Small intestine (tissue), 7 donors: ENCODE results near the gene FHIT. TPM values are rescaled to one million over a fixed set of nuclear protein-coding genes. Genes with fewer than 3 reads are reported as not detected.

Source experiments
- DNase-seq, 2 donors: peaks; one replicate each; pipeline versions ENCODE4 v3.0.0 to v3.0.0-alpha.2; 2013
- FAIRE-seq: peaks from 2 replicates; lab custom pipeline; 2012; peaks lifted over from hg19 to GRCh38; lab: Jason Lieb, UNC
- H3K27ac ChIP-seq, 3 donors: one replicate each; pipeline ENCODE4 v1.5.1; 2013; ENCODE audit warnings: low read length in 2 of 3, mild to moderate bottlenecking in 2 of 3, control low read depth in 1 of 3, inconsistent platforms in 1 of 3, low read depth in 1 of 3, moderate library complexity in 1 of 3
- H3K27me3 ChIP-seq, 3 donors: one replicate each; pipeline ENCODE4 v1.6.1; 2013; ENCODE audit warnings: low read length in 3 of 3, inconsistent platforms in 1 of 3; ENCODE audit not compliant: control insufficient read depth in 3 of 3, insufficient read depth in 3 of 3
- H3K36me3 ChIP-seq, 3 donors: one replicate each; pipeline ENCODE4 v1.6.1; 2013; ENCODE audit warnings: low read length in 3 of 3, inconsistent platforms in 1 of 3, low read depth in 1 of 3, mild to moderate bottlenecking in 1 of 3, moderate library complexity in 1 of 3; ENCODE audit not compliant: control insufficient read depth in 3 of 3, insufficient read depth in 2 of 3
- H3K4me1 ChIP-seq, 3 donors: one replicate each; pipeline ENCODE4 v1.6.1; 2013; ENCODE audit warnings: low read length in 2 of 3, inconsistent platforms in 1 of 3, low read depth in 1 of 3, mild to moderate bottlenecking in 1 of 3, moderate library complexity in 1 of 3; ENCODE audit not compliant: control insufficient read depth in 3 of 3, insufficient read depth in 2 of 3
- H3K4me3 ChIP-seq, 3 donors: one replicate each; pipeline ENCODE4 v1.5.1; 2013; ENCODE audit warnings: low read length in 3 of 3, control low read depth in 1 of 3, inconsistent platforms in 1 of 3, low read depth in 1 of 3, mild to moderate bottlenecking in 1 of 3, moderate library complexity in 1 of 3
- H3K9me3 ChIP-seq, 2 donors: one replicate each; pipeline ENCODE4 v1.6.1; 2013; ENCODE audit warnings: low read depth in 1 of 2, low read length in 1 of 2; ENCODE audit not compliant: control insufficient read depth in 2 of 2, insufficient read depth in 1 of 2
- WGBS, 3 donors: extraction: QIAGEN DNeasy Blood & Tissue Kit; methylation state at CpG; one replicate each; pipeline ENCODE4 v1.1.7; 2013; 5-methylcytosine and 5-hydroxymethylcytosine counted together
- polyA plus RNA-seq, 4 donors: library from polyadenylated mRNA; stranded (reverse) in 3 of 4; unstranded in 1 of 4; fragments of 200-250 nt in 3 of 4; fragments of 120-200 nt in 1 of 4; gene quantifications; one replicate each; pipeline versions ENCODE4 v1.2.1 to v1.2.3, GENCODE V29; 2013
- donor health status: healthy with polysubstance abuse.
- donor health status: control.
- donor health status: control.
- donor health status: Bipolar disorder and iron deficiency.
- donor health status: healthy.

The FHIT gene
- polyA plus RNA-seq, 4 donors = 4.4 to 30.4 (median 7.0) TPM

DNA sequence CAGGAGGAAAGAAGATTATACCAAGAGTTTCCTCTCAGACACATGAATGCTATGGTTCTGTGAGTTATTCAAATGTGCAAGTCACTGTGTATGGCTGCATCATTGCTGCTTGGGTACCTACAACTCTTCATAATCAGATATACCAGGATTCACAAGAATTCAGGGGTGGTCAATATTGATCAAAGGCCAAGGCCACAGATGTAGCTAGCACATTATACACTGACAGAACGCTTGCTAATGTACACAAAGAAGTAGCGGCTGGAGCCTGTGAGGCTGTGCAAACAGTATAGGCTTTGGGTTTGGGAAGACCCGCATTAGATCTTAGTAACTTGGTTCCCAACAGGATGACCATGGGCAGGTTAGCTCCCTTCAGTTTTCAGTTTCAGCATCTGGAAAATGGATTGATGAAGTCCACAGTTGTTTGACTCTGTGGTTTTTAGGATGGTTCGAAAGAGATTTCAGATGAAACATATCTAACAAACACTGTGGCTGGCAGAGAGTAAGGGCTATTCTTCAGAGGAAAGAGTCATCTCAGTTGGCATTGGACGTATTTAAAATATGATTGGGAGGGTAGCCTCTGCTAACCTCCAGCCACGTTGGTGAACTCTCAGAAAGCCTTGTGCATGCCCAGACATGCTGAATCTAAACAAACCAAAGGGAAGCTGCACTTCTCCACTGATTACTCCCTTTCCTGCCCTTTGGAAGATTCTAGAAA is 1452.7 kb downstream of the FHIT start:
- FAIRE-seq (no peak), DNase-seq (no peak)
- H3K27me3 ChIP-seq = no peaks in the 10 kb centered on the region
- no peaks in the 10 kb centered on the region for H3K9me3 ChIP-seq
- H3K27ac ChIP-seq = no peak overlapping the region
- H3K4me1 ChIP-seq = no peaks in the 10 kb centered on the region
- no peak overlapping the region for H3K4me3 ChIP-seq
- no peaks in the 10 kb centered on the region for H3K36me3 ChIP-seq
- WGBS, 3 donors = 84 to 89% (median 87%) methylated on average over 6 of the region's 6 CpGs

DNA sequence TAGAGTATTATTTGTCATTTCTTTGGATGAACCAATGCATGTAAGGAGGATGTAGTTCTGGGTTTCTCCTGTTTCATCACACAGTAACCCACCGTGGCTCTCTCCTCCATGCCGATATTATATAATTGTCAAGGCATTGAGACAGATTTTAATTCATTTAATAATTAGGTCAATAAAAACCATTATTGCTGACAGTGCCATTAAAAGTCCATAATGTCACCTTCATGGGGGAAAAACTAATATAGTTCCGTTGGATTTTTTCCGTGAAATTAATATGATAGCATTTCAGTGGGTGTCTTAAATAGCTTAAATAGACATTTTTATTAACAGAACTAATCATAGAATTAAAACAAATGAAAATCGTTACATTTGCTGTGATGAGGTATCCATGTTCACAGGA is 1453.7 kb downstream of the FHIT start:
- H3K4me3 ChIP-seq = no peak overlapping the region
- no peak overlapping the region for H3K27ac ChIP-seq
- DNase-seq (no peak), FAIRE-seq (no peak)
- no peaks in the 10 kb centered on the region for H3K27me3 ChIP-seq
- H3K9me3 ChIP-seq = no peaks in the 10 kb centered on the region
- no peaks in the 10 kb centered on the region for H3K36me3 ChIP-seq
- WGBS, 3 donors = 93 to 95% (median 95%) methylated on average over 5 of the region's 5 CpGs
- no peaks in the 10 kb centered on the region for H3K4me1 ChIP-seq

DNA sequence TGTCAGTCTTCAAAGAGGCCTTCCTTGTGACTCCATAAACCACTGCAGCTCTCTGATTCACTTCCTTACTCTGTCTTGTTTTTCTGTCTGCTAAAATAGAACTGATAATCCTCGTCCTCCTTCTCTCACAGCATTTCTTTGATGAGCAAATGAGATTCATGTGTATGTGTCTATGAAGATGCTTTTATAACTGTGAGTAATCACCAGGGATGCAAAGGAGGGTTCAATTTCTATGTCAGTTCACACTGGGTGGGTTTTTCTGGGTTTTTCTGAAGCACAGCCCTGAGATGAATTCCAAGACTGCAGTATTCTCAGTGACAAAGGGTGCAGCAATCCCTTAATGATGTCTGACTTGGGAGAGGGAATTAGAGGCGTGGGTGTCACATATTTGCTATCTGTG is 1454.8 kb downstream of the FHIT start:
- FAIRE-seq (no peak), DNase-seq (no peak)
- Histone ChIP-seq H3K9me3 (no peaks in the 10 kb centered on the region), H3K27ac (no peak overlapping the region), H3K27me3 (no peaks in the 10 kb centered on the region), H3K4me3 (no peak overlapping the region), H3K4me1 (no peaks in the 10 kb centered on the region), H3K36me3 (no peaks in the 10 kb centered on the region)
- WGBS, 3 donors = 74 to 78% (median 74%) methylated on average over 2 of the region's 2 CpGs

DNA sequence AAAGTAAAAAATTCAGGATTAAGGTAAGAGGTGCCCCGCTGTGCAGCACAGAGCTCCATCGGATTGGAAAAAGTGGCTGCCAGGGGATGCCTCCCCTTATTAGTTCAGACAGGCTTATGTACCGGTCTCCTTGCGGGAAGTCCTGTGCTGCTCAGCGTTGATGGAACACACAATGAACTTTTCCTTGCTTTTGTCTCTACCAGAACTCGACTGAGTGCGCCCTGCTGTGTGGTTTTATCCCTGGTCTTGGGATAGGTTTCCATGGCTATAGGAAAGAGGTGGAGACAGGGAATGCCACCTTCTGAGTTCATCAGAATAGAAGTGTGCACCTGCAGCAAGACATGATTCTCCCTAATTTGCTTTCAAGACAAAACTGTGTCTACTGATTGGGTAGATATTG is 1455.5 kb downstream of the FHIT start:
- H3K27me3 ChIP-seq = no peaks in the 10 kb centered on the region
- 94 to 95% (median 94%) methylated on average over 7 of the region's 7 CpGs for WGBS, 3 donors
- FAIRE-seq (no peak), DNase-seq (no peak)
- H3K4me3 ChIP-seq = no peak overlapping the region
- H3K27ac ChIP-seq = no peak overlapping the region
- no peaks in the 10 kb centered on the region for H3K36me3 ChIP-seq
- H3K9me3 ChIP-seq = no peaks in the 10 kb centered on the region
- no peaks in the 10 kb centered on the region for H3K4me1 ChIP-seq

DNA sequence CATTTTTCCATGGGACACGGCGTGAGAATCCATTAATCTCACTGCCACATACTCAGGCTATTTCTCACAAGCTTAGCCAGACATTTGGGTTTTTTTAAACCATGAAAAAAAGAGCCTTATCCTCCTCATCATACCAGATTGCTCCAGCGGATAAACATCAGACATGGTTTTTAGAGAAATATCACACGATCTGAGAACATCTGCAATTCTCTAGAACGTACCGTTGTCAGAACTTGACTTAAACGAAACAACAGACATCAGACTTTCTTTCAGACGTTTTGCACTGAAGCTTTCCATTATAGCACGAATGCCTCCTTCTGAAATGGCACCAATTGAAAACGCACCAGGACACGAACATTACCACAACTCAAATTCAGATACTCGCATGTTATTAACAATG is 1457.3 kb downstream of the FHIT start:
- FAIRE-seq (no peak), DNase-seq (no peak)
- Histone ChIP-seq H3K9me3 (no peaks in the 10 kb centered on the region), H3K27me3 (no peaks in the 10 kb centered on the region), H3K4me3 (no peak overlapping the region), H3K27ac (no peak overlapping the region), H3K4me1 (no peaks in the 10 kb centered on the region), H3K36me3 (no peaks in the 10 kb centered on the region)
- 79 to 93% (median 92%) methylated on average over 12 of the region's 12 CpGs for WGBS, 3 donors

DNA sequence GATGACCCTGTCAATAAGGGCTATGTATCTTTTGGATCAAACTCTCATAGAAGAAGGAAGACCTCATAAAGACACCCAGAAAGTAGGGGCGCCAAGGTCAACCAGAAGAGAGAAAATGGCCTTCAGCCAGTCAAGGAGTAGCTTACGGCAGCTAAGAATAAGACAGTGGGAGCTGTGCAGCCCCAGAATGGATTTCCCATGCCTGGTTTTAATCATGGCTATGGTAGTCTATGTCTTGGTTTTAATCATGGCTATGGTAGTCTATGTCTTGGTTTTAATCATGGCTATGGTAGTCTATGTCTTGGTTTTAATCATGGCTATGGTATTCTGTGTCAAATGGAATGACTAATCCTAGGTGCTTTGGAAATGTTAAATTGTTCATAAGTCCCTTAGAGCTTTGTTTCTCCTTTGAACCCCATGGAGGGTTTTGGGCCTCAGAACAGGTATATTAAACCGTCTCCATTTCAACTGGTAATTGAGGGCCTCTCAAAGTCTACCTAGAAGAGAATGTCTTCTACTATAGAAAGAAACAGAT is 1459.4 kb downstream of the FHIT start:
- WGBS, 3 donors = 76 to 97% (median 79%) methylated on average over 3 of the region's 3 CpGs
- H3K4me3 ChIP-seq = no peak overlapping the region
- no peaks in the 10 kb centered on the region for H3K4me1 ChIP-seq
- FAIRE-seq = no peak
- no peak overlapping the region for H3K27ac ChIP-seq
- H3K27me3 ChIP-seq = no peaks in the 10 kb centered on the region
- no peaks in the 10 kb centered on the region for H3K36me3 ChIP-seq
- H3K9me3 ChIP-seq = no peaks in the 10 kb centered on the region
- DNase-seq = no peak

DNA sequence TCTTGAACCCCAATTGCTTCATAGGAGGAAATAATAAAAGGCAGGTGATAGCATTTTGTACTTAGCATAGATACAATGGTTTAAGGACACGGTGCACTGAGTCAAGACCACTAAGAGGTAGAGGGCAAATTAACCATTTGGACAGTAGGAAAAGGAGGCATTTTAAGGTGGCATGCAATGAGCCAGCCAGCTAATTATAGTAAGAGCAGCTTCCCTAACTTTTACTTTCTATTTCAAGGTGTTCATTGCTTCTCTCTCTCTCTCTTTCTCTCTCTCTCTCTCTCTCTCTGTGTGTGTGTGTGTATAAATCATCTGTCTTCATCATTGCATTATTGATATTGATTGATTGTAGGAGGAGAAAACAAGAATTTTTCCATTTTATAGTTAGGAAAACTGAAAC is 1461.0 kb downstream of the FHIT start:
- Histone ChIP-seq H3K27ac (no peak overlapping the region), H3K9me3 (no peaks in the 10 kb centered on the region), H3K27me3 (no peaks in the 10 kb centered on the region), H3K4me3 (no peak overlapping the region), H3K36me3 (no peaks in the 10 kb centered on the region), H3K4me1 (no peaks in the 10 kb centered on the region)
- no peak for FAIRE-seq
- no peak for DNase-seq
- 39 to 60% (median 48%) methylated on average over 1 of the region's 1 CpG for WGBS, 3 donors

DNA sequence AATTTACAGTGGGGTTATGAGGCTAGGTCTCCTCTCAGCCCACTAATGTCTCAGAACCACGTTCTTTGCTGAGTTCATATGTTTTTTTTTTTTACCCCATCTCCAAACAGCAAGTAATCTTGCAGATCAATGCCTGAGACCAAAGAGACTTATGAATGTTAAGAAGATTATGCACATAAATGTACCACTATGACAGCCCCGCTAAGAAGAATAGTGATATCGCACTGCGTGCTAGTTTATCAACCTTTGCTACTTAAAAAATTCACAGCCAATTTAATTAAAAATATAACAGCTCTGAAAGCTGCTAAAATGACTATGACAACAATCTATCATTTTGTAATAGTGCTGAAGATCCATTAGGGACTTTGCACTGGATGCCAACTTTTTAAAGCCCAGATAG is 1462.5 kb downstream of the FHIT start:
- Histone ChIP-seq H3K27ac (no peak overlapping the region), H3K4me1 (no peaks in the 10 kb centered on the region), H3K9me3 (no peaks in the 10 kb centered on the region), H3K4me3 (no peak overlapping the region), H3K36me3 (no peaks in the 10 kb centered on the region), H3K27me3 (no peaks in the 10 kb centered on the region)
- DNase-seq (no peak), FAIRE-seq (no peak)
- 92 to 96% (median 93%) methylated on average over 4 of the region's 4 CpGs for WGBS, 3 donors

DNA sequence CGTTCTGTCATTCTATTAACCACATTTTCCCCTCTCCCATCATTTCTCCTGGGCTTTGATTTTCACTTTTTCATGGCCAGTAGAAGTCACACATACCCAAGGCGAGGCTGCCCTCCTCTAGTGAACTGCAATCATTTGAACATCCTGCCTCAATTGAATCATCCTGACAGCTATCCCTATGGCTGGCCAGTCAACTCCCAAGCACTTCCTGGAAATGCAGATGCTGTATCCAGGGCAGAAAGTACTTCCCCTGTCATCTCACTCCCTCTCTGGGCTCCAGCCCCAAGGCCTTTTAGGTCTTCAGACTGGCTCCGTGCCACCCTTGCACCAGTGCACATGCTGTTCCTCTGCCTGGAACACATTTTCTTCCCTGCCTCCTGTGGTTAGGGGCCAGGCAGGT is 1463.1 kb downstream of the FHIT start:
- Histone ChIP-seq H3K27ac (no peak overlapping the region), H3K4me1 (no peaks in the 10 kb centered on the region), H3K9me3 (no peaks in the 10 kb centered on the region), H3K27me3 (no peaks in the 10 kb centered on the region), H3K4me3 (no peak overlapping the region), H3K36me3 (no peaks in the 10 kb centered on the region)
- WGBS, 3 donors = 90 to 93% (median 91%) methylated on average over 3 of the region's 3 CpGs
- DNase-seq (no peak), FAIRE-seq (no peak)
